ENCODE results near the gene SPANXA2.
"Not testable (repeated sequence)": the region's sequence is repeated elsewhere in the genome, so short reads cannot be mapped to it uniquely, and the experiment has no call there.

The SPANXA2 gene

GRCh38 chrX:141589408-141589807 is at the start of gene SPANXA2:
Gene SPANXA2, plus strand, starts transcription at chrX:141589708. Its CDS starts 60 bp downstream, at chrX:141589768.
- DNase-seq = not testable (repeated sequence)

- not testable (repeated sequence) for DNase-seq
Measured at GRCh38 chrX:141542551-141542950, 47.0 kb upstream of the SPANXA2 start.

GRCh38 chrX:141584638-141585037 is 4.9 kb upstream of the SPANXA2 start, which contains the start of gene SPANXA1:
Gene SPANXA1, minus strand, starts transcription at chrX:141584738. Its CDS starts 60 bp downstream, at chrX:141584678.
- DNase-seq = not testable (repeated sequence)

GRCh38 chrX:141609111-141609510 is 19.6 kb downstream of the SPANXA2 start:
- no peak for DNase-seq

GRCh38 chrX:141619336-141619735 is 29.8 kb downstream of the SPANXA2 start:
- DNase-seq = no peak

- no peak for DNase-seq
Measured at GRCh38 chrX:141632124-141632523, 42.6 kb downstream of the SPANXA2 start.

GRCh38 chrX:141638550-141638949 is 49.0 kb downstream of the SPANXA2 start:
- no peak for DNase-seq
